Natural killer cell (primary cell): ENCODE data around the gene WNT1. TPM values are rescaled to one million over a fixed set of nuclear protein-coding genes. Genes with fewer than 3 reads are reported as not detected.

ENCODE experiments used
- ATAC-seq, 3 donors: fragments of 150-1000 bp in 2 of 3; fragments of 200-7000 bp in 1 of 3; cut with Tn5 transposase; 1 replicate in 1 of 3; 2 replicates in 2 of 3; pipeline ENCODE4 v1.10.0; 2021; ENCODE audit warnings: mild to moderate bottlenecking in 2 of 3, moderate library complexity in 2 of 3
- DNase-seq, 2 donors: peaks; one replicate each; pipeline versions ENCODE4 v3.0.0 to v3.0.0-alpha.2; 2013 to 2021; ENCODE audit warnings: mixed read lengths in 1 of 2
- H3K27ac ChIP-seq: one replicate; pipeline ENCODE4 v1.5.1; 2013; ENCODE audit warnings: mild to moderate bottlenecking, low read length
- H3K27me3 ChIP-seq: one replicate; pipeline ENCODE4 v1.6.1; 2013; ENCODE audit warnings: low read length; ENCODE audit not compliant: control insufficient read depth, insufficient read depth
- H3K36me3 ChIP-seq: one replicate; pipeline ENCODE4 v1.6.1; 2013; ENCODE audit warnings: low read length; ENCODE audit not compliant: control insufficient read depth, insufficient read depth
- H3K4me1 ChIP-seq: one replicate; pipeline ENCODE4 v1.6.1; 2013; ENCODE audit warnings: low read length; ENCODE audit not compliant: control insufficient read depth, insufficient read depth
- H3K4me3 ChIP-seq: one replicate; pipeline ENCODE4 v1.5.1; 2013; ENCODE audit warnings: low read length
- H3K9me3 ChIP-seq: one replicate; pipeline ENCODE4 v1.6.1; 2013; ENCODE audit warnings: low read length; ENCODE audit not compliant: control insufficient read depth, insufficient read depth
- H3K27ac Mint-ChIP-seq, 2 donors: one replicate each; pipeline ENCODE4 v1.8.0; 2022; ENCODE audit warnings: mild to moderate bottlenecking in 2 of 2, mixed read lengths in 2 of 2, moderate library complexity in 1 of 2
- H3K27me3 Mint-ChIP-seq, 2 donors: one replicate each; pipeline ENCODE4 v1.8.0; 2022; ENCODE audit warnings: low read depth in 2 of 2, mixed read lengths in 2 of 2
- H3K36me3 Mint-ChIP-seq: one replicate; pipeline ENCODE4 v1.8.0; 2022; ENCODE audit warnings: mixed read lengths
- H3K4me1 Mint-ChIP-seq, 2 donors: one replicate each; pipeline ENCODE4 v1.8.0; 2022; ENCODE audit warnings: mixed read lengths in 2 of 2
- H3K4me3 Mint-ChIP-seq: one replicate; pipeline ENCODE4 v1.8.0; 2022; ENCODE audit warnings: mild to moderate bottlenecking, moderate library complexity, mixed read lengths
- H3K9me3 Mint-ChIP-seq, 2 donors: one replicate each; pipeline ENCODE4 v1.8.0; 2022; ENCODE audit warnings: mixed read lengths in 2 of 2
- WGBS: methylation state at CpG from one replicate; pipeline ENCODE4 v1.1.7; 2013; ENCODE audit warnings: missing lambda C conversion rate; ENCODE audit not compliant: insufficient coverage; 5-methylcytosine and 5-hydroxymethylcytosine counted together
- intact Hi-C: fragments of 100-400 bp; cut with micrococcal nuclease; formaldehyde crosslinking; loops from one replicate; pipeline ENCODE4 v1.14.2; 2022
- total RNA-seq, 4 donors: library from RNA; stranded (reverse); fragments of 120-200 nt in 1 of 4; gene quantifications; one replicate each; pipeline versions ENCODE4 v1.2.3 to v1.2.4, GENCODE V29; 2013 to 2022
- TF ChIP-seq, protein P1 (sequence below): fragments of 200-600 bp; IDR thresholded peaks from one replicate; pipeline ENCODE4 v1.8.0; 2022; ENCODE audit warnings: antibody characterized with exemption

Gene WNT1
- total RNA-seq, 3 donors from 2014 or later (not counting 1 experiment from before 2014, with no cell fraction given): 1.1 to 2.0 (median 1.7) TPM

DNA sequence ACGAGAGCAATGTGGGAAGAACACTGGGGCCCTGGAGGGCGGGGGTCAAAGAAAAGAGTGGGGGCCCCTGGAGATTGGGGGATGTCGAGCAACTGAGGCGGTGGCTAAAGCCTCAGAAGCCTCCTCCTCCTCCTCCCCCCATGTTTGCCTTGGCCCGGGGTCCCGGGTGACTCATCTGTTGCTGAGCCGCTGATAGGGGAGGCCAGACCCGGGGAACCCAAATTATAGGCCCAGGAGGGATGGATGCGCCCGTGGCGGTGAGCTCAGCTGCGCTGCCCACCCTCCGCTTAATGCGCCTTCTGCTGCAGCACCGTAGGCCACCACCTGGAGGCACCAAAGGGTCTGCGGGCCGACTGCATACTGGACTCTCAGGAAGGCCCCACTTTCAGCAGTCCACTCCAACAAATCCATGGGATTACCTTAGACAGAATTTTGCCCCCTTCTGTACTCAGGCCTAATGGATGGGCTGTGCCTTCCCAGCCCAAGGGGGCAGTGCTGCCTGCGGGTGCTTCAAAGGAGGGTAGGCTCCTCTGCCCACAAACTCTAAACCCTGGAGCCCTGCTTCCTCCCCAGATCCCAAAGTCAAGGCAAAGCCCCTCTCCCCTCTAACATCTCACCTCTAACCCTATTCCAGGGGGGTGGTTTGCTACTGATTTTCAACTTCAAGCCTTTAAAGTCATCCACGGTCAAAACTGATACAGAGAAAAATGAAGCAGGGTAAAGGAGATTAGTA, 4.0 kb upstream of the WNT1 start:
- Mint-ChIP-seq H3K27ac (no peak overlapping the region), H3K4me3 (no peak overlapping the region), H3K36me3 (no peaks in the 10 kb centered on the region), H3K9me3 (no peaks in the 10 kb centered on the region), H3K4me1 (peaks cover 46 to 59% of the 10 kb centered on the region in 2 donors), H3K27me3 (peaks cover 27 to 42% of the 10 kb centered on the region in 2 donors)
- WGBS: 24% methylated on average over 18 of the region's 19 CpGs
- Histone ChIP-seq H3K36me3 (no peaks in the 10 kb centered on the region), H3K9me3 (no peaks in the 10 kb centered on the region), H3K4me1 (peaks cover 66% of the 10 kb centered on the region), H3K27ac (no peak overlapping the region), H3K27me3 (peaks cover 57% of the 10 kb centered on the region), H3K4me3 (no peak overlapping the region)
- intact Hi-C loops: loop anchor here (1.0 to 10.0 kb wide), 2 partner anchors 14 to 49 kb away; partner anchors contain the start of gene FKBP11
- TF ChIP-seq, protein P1, sequence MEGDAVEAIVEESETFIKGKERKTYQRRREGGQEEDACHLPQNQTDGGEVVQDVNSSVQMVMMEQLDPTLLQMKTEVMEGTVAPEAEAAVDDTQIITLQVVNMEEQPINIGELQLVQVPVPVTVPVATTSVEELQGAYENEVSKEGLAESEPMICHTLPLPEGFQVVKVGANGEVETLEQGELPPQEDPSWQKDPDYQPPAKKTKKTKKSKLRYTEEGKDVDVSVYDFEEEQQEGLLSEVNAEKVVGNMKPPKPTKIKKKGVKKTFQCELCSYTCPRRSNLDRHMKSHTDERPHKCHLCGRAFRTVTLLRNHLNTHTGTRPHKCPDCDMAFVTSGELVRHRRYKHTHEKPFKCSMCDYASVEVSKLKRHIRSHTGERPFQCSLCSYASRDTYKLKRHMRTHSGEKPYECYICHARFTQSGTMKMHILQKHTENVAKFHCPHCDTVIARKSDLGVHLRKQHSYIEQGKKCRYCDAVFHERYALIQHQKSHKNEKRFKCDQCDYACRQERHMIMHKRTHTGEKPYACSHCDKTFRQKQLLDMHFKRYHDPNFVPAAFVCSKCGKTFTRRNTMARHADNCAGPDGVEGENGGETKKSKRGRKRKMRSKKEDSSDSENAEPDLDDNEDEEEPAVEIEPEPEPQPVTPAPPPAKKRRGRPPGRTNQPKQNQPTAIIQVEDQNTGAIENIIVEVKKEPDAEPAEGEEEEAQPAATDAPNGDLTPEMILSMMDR: peak; percentile 71
- DNase-seq (peak; percentile 53 to 65), ATAC-seq (peak in 2 of 3 donors; percentile 19 to 30)

DNA sequence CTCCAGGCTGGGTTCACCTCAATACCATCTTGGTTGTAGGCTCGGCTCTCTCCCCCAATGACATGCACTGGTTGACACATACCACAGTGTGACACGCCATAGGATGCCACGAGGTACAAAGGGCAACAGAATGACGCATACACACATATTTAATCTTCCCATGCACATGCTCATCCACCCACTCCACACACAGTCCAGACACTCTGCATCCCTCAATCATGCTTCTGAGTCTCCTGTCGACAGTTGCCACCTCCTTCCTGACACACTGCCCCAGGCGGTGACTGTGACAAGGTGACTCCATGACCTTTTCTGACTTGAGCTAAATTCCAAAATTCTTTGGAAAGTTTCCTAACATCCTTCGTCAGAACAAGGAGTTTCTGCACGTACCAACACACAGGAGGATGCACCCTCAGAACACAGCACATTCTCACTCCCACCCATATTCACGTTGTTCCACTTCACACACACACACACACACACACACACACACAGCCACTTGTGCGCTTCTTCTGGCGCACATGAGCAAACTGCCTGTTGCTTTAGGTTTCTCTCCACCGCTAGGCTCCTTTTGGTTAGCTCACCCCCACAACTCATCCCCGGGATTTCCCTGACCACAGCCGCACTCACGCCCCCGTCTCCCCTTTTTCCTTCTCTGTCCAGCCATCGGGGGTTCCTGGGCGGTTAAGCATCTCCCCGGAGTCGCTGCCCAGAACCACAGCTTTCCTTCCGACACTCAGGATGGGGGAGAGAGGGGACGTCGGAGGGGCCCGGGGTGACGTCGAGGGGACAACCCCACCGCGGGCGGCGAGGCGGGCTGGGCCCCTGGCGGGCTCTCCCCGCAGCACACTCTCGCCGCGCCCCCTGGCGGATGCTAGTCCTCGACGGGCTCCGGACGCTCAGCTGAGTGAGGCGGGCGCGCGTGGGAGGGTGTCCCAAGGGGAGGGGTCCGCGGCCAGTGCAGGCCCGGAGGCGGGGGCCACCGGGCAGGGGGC, 536 bp upstream of the WNT1 start:
- Histone ChIP-seq H3K4me3 (no peak overlapping the region), H3K4me1 (peaks cover 61% of the 10 kb centered on the region), H3K36me3 (no peaks in the 10 kb centered on the region), H3K27ac (no peak overlapping the region), H3K9me3 (no peaks in the 10 kb centered on the region), H3K27me3 (peaks cover 33% of the 10 kb centered on the region)
- ATAC-seq (peak; percentile 59 to 75 (median 68)), DNase-seq (peak; percentile 87 to 92)
- H3K27ac Mint-ChIP-seq: peak overlapping the region; percentile 49 to 94
- peaks cover 56 to 63% of the 10 kb centered on the region in 2 donors for H3K4me1 Mint-ChIP-seq
- intact Hi-C loops: loop anchor here (2.0 to 10.0 kb wide), 3 partner anchors 41 to 125 kb away; partner anchors contain the start of genes DDX23, FKBP11 and PRKAG1
- TF ChIP-seq, protein P1: peak; percentile 98
- peak overlapping the region; percentile 64 for H3K4me3 Mint-ChIP-seq
- H3K36me3 Mint-ChIP-seq: no peaks in the 10 kb centered on the region
- no peaks in the 10 kb centered on the region for H3K9me3 Mint-ChIP-seq
- 5% methylated on average over 50 of the region's 50 CpGs for WGBS
- H3K27me3 Mint-ChIP-seq: peaks cover 20 to 38% of the 10 kb centered on the region in 2 donors

DNA sequence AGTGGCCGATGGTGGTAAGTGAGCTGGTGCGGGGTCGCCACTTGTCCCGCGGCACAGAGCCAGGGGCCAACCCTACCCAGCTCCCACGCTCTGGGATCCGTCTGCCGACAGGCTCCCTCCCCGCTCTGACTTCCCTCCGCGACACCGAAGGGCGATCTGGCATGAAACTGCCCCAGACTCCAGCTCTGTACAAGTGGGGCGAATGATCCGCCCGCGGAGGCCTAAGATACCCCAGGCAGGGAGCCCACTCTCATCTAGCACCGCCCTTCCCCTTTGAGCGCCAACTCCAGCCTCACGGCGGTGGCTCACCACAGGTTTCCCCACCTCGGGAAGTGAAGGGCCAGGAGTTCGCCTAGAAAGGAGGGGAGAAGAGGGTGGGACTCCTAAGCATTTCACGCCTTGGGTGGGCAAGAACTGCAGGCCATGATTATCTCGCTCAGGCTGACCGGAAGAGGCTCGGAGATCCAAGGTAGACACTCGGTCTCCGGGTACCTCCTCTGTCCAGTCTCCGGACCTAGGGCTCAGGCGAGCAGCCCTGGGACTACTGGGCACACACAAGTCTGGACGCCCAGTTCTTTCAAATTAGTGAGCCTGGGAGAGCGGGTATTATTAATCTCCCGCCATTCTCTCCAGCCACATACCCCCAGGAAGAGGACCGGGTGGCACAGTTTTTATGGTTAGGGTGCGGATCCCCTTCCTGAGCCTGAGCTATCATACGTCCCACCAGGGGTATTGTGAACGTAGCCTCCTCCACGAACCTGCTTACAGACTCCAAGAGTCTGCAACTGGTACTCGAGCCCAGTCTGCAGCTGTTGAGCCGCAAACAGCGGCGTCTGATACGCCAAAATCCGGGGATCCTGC, 849 bp downstream of the WNT1 start:
- WGBS: 3% methylated on average over 43 of the region's 45 CpGs
- Histone ChIP-seq H3K27me3 (peaks cover 19% of the 10 kb centered on the region), H3K36me3 (no peaks in the 10 kb centered on the region), H3K4me3 (peak overlapping the region; percentile 48), H3K27ac (peak overlapping the region; percentile 9), H3K4me1 (peaks cover 52% of the 10 kb centered on the region), H3K9me3 (no peaks in the 10 kb centered on the region)
- no peak for ATAC-seq
- H3K27me3 Mint-ChIP-seq: peaks cover 21 to 32% of the 10 kb centered on the region in 2 donors
- peak overlapping the region; percentile 89 for H3K4me3 Mint-ChIP-seq
- no peaks in the 10 kb centered on the region for H3K9me3 Mint-ChIP-seq
- H3K27ac Mint-ChIP-seq: peak overlapping the region; percentile 73 to 94
- DNase-seq: peak in 1 of 2 donors; percentile 50
- TF ChIP-seq, protein P1: no peak
- no peaks in the 10 kb centered on the region for H3K36me3 Mint-ChIP-seq
- intact Hi-C loops: loop anchor here (2.0 to 10.0 kb wide), 3 partner anchors 40 to 126 kb away; partner anchors contain the start of genes DDX23, FKBP11 and PRKAG1
- H3K4me1 Mint-ChIP-seq: peaks cover 53 to 54% of the 10 kb centered on the region in 2 donors
